Activated CD4-positive, alpha-beta T cell treated with anti-CD3 and anti-CD28 coated beads for 48 hours (primary cell): ENCODE results near the gene CCHCR1.
A peak's percentile ranks its signal among the peaks of the same experiment; 100 is the strongest.
"Not testable (repeated sequence)": the region's sequence is repeated elsewhere in the genome, so short reads cannot be mapped to it uniquely, and the experiment has no call there.

Experiments used
- DNase-seq: peaks from one replicate; pipeline ENCODE4 v3.0.0-alpha.2; 2020

CCHCR1 gene

GRCh38 chr6:31157513-31158139 is at the start of gene CCHCR1:
TSS of gene CCHCR1 (minus strand) at chr6:31157802. CDS start at chr6:31157600, 202 bp downstream.
- no peak for DNase-seq

- no peak for DNase-seq
Measured at GRCh38 chr6:31205638-31206037, 48.0 kb upstream of the CCHCR1 start.

DNA sequence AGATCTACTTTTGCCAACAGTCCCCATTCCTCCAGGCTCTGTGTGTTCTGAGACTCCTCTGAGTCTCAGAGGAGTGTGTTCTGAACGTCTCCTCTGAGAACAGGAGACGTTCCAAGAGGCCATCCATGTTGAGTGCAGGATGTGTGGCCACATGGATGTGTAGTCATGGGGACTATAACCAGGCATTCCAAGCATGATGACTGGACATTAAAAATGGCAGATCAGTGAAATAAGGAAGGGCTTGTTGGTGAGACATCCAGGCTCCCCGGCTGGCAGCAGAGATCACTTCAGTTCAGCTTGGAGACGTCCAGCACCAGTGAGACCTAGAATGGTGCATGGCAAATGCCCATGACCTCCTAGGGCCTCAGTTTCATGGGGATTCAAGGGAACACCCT is 47.1 kb upstream of the CCHCR1 start:
- no peak for DNase-seq

DNA sequence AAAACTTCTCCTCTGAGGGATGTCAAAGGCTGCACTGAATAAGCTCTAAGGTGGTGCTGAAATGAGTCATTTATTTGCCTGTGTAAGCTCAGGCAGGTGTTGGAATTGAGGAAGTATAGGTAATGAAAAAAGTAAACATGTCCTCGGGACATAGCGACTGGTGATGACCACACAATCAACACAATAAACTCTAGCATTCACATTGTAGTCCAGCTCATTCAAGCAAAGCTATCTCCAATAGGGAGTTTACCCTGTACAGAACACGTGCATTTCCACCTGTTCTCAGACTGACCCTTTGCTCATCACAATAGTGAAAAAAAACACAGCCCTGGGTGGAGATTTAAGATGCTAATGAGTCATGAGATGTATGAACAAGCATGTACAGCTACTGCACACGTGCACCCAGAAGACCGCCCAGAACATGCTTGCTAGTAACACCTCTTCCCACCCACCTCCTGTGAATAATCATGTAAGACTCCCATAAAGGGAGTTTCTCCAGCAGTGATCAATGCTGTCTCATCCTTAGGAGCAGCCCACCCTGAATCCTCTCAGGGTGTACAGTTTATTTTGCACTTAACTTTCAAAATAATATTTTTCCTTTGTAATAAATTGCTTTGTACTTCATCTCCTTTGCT is 45.9 kb upstream of the CCHCR1 start:
- peak; percentile 77 for DNase-seq

DNA sequence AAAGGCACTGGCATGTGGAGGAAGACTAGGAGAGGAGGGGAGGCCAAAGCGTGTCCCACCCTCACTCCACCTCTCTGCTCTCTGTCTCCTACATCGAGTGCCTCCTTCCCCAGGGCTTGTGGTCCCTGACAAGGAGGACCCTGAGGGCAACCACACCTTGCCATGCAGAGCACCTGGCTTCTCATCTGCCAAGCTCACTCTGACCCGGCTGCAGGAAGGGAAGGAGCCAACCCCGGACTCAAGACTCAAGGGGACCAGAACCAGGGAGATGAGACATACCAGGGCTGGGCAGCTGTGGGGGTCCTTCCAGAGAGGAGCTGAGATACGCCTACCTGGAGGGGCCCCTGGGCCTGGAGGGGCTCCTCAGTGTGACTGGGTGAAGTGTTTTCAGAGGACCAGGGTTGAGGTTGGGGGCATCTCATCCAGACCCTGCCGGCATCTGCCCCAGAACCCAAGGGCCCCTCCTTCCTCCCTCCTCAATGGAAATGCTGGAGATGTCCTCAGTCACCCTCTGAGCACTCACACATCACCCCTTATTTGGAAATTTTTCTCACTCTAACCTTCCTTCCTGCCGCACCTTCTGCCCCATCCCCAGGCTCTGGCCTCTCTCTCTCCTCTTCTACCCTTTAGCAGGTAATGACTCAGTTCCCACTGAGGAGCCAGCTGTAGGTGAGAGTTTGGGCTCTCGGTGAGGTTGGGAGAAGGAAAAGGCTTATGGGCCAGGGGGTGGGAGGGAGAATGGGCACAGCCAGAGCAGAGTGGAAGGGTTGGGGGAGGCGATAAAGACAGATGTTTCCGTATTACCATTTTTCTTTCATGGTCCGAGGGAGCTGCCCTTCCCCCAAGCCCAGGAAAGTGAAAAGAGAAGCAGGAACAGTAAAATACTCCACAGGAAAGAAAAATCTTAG is 44.9 kb upstream of the CCHCR1 start:
- peak; percentile 34 for DNase-seq

GRCh38 chr6:31199105-31199452 is 41.5 kb upstream of the CCHCR1 start:
- not testable (repeated sequence) for DNase-seq

GRCh38 chr6:31197559-31198305 is 40.1 kb upstream of the CCHCR1 start:
- DNase-seq: peak; percentile 96

- DNase-seq: peak; percentile 28
Measured at GRCh38 chr6:31196251-31197022, 38.8 kb upstream of the CCHCR1 start.

GRCh38 chr6:31195308-31195979 is 37.8 kb upstream of the CCHCR1 start:
- DNase-seq: not testable (repeated sequence)

DNA sequence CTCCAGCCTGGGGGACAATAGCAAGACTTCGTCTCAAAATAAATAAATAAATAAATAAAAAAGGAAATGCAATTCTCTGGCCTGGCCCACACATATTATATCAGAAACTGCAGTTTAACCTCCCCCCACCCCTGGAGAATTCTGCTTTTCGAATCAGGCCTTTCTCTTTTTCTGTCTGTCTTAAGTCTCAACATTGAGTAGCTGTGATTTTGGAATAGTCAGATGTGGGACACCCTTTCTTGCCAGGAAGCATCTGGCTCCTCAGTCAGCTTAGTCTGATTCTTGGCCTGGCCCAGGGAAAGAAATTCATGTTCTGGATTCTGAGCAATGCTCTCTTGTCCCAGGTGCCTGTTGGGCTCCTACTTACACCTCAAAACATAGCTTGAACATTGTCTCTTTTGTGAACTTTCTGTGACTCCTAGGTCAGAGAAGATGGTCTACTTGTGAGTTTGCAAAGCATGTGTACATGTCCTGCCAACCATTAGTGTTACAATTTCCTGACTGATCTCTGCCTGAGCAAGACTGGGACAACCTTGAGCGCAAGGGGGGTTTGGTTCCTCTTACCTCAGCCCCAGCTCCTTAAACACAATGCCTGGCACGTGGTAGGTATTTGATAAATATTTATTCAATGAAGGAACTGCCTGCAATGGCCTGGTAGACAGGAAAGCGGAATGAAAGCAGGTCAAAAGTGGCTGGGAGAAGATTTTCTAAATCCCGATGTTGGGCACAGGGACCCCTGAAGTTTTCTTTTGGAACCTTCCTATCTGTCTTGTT is 36.6 kb upstream of the CCHCR1 start:
- no peak for DNase-seq

DNA sequence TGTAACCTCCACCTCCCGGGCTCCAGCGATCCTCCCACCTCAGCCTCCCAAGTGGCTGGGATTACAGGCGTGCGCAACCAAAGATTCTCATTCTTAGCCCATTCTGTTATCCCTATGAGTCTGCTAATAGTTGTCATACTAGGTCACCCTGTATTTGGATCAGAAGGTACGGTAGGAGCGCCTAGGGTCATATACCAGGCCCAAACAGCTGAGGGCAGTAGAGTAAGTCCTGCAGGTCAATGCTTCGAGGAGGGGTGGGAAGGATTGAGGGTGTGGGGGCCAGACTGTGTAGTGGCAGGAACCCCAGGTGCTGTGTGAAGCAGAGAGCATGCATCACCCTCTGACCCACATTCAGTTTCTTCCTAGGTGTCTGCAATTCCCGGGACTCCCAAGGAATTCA is 35.6 kb upstream of the CCHCR1 start:
- DNase-seq: no peak

GRCh38 chr6:31192431-31193105 is 35.0 kb upstream of the CCHCR1 start:
- DNase-seq: peak; percentile 69

GRCh38 chr6:31190488-31190887 is 32.9 kb upstream of the CCHCR1 start:
- no peak for DNase-seq

- DNase-seq: not testable (repeated sequence)
Measured at GRCh38 chr6:31189223-31189622, 31.6 kb upstream of the CCHCR1 start.

- DNase-seq: no peak
Measured at GRCh38 chr6:31187780-31188194, 30.2 kb upstream of the CCHCR1 start.

GRCh38 chr6:31186052-31186734 is 28.6 kb upstream of the CCHCR1 start:
- no peak for DNase-seq

GRCh38 chr6:31185695-31186051 is 28.1 kb upstream of the CCHCR1 start:
- DNase-seq: not testable (repeated sequence)

DNA sequence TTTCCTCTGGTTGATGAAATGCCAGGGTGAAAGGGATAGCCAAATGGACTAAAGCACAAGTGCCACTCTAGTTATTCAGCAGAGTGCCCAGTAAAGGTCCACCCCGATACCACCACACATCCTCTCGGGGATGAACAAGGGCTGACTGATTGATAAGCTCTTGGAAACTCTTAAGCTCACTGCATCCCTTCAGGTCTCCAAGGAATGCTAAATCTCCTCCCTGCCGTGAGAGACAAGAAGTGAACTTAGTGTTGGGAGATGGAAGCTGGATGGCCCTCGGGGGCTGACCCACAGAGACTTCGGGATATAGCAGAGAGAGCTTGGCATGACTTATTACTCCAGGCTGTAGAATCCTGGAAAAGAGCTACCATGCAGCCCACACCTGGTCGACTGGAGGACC is 26.3 kb upstream of the CCHCR1 start:
- DNase-seq: not testable (repeated sequence)

DNA sequence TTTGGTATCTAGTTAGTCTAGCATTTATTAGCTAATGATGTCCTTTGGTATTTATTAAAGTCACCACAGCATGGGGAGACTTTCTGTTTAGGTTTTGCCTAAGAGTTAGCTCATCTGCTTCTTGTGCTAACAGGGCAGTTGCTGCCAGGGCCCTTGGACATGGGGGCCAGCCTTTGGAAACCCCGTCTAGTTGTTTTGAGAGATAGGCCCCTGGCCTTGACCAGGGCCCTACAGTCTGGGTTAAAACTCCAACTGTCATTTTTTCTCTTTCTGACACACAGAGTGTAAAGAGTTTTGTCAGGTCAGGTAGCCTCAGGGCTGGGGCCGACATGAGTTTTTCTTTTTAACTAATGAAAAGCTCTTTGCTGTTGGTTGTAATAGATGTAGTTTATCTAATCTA is 25.7 kb upstream of the CCHCR1 start:
- DNase-seq: not testable (repeated sequence)

DNA sequence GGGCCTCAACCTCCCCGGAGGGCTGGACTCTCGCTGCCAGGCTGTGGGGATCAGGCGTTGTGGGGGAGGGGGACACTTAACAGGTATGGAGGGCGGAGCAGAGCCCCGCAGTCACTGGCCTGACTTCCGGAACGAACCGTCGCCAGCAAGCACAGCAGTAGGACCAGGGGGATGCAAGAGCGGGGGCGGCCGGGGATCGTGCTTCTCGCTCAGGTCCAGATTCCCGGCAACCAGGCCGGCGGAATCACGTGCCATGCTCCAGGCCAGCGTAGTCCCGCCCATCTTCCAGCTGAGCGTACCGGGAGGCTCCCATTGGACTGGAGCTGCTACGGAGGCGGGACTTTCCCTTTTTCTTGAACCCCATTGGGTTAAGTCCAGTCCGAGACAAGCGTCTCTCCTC is 22.9 kb upstream of the CCHCR1 start:
- peak; percentile 70 for DNase-seq
